Melanocyte of skin (primary cell): ENCODE data around the gene PUS3. TPM values are rescaled to one million over a fixed set of nuclear protein-coding genes. Genes with fewer than 3 reads are reported as not detected.

Experiments
- total RNA-seq, 2 donors: library from RNA; depleted of rRNA; stranded (reverse); fragments of >200 nt; gene quantifications; 2 replicates each; pipeline ENCODE4 v1.2.3, GENCODE V29; 2012

PUS3 gene
- total RNA-seq, result 10 to 100 TPM in 1 of 2 donors, 1 to 10 TPM in 1; 6.9 to 14.3 TPM

GRCh38 chr11:125902927-125903710 lies at the start of gene PUS3:
TSS of gene PUS3 (minus strand) at chr11:125903206. CDS start at chr11:125896284, 6,922 bp downstream.

GRCh38 chr11:125945797-125946520 lies 43.0 kb upstream of the PUS3 start, which contains the start of gene VSIG10L2:
TSS of gene VSIG10L2 (plus strand) at chr11:125946044. CDS start at chr11:125946056, 12 bp downstream.

GRCh38 chr11:125903711-125904659 lies 979 bp upstream of the PUS3 start, which contains the start of gene DDX25:
TSS of gene DDX25 (plus strand) at chr11:125904508. CDS start at chr11:125904518, 10 bp downstream.

GRCh38 chr11:125887373-125888324 lies 15.4 kb downstream of the PUS3 start, which contains the start of gene HYLS1:
TSS of gene HYLS1 (plus strand) at chr11:125887668. CDS start at chr11:125899369, 11,701 bp downstream.

Other genes with a start within 250 kb of the PUS3 start
- gene ACRV1, start 222.4 kb downstream of the PUS3 start, total RNA-seq, result under 1 TPM in 1 of 2 donors, not detected in 1; under 0.01 TPM
- gene PATE1, start 156.9 kb downstream of the PUS3 start, total RNA-seq, result not detected
- gene PATE2, start 124.4 kb downstream of the PUS3 start, total RNA-seq, result under 1 TPM in 1 of 2 donors, not detected in 1; 0.69 TPM
- gene PATE3, start 115.1 kb downstream of the PUS3 start, total RNA-seq, result not detected
- gene PATE4, start 69.9 kb downstream of the PUS3 start, total RNA-seq, result not detected
- 10 to 100 TPM in 1 of 2 donors, 1 to 10 TPM in 1; 9.3 to 12.0 TPM for gene HYLS1, start 15.5 kb downstream of the PUS3 start, total RNA-seq
- gene DDX25, start 1.3 kb upstream of the PUS3 start, total RNA-seq, result under 1 TPM; under 0.01 to 0.69 TPM
- not detected for gene VSIG10L2, start 42.8 kb upstream of the PUS3 start, total RNA-seq
- 10 to 100 TPM; 44.0 to 60.9 TPM for gene CDON, start 159.7 kb upstream of the PUS3 start, total RNA-seq